RPMI7951 (cell line): Measurements from ENCODE around the gene ERP44. TPM values are rescaled to one million over a fixed set of nuclear protein-coding genes. Genes with fewer than 3 reads are reported as not detected.
"Not testable (repeated sequence)": the region's sequence is repeated elsewhere in the genome, so short reads cannot be mapped to it uniquely, and the experiment has no call there.

Experiments used
- DNase-seq: peaks from one replicate; pipeline ENCODE4 v3.0.0-alpha.2; 2012; ENCODE audit warnings: low read depth
- total RNA-seq: library from RNA; depleted of rRNA; stranded (reverse); fragments of >200 nt; shearing (Covaris generic); gene quantifications from 2 replicates; pipeline ENCODE4 v1.2.3, GENCODE V29; 2014

Gene ERP44
- total RNA-seq, 1 experiment from 2014 or later, result 32.7 TPM

- not testable (repeated sequence) for DNase-seq
Measured at GRCh38 chr9:100069068-100069467, 29.7 kb downstream of the ERP44 start.

- not testable (repeated sequence) for DNase-seq
Measured at GRCh38 chr9:100067990-100068389, 30.8 kb downstream of the ERP44 start.

GRCh38 chr9:100066539-100066938 is 32.3 kb downstream of the ERP44 start:
- peak; percentile 49 for DNase-seq

GRCh38 chr9:100064872-100065581 is 33.8 kb downstream of the ERP44 start:
- DNase-seq, result peak; percentile 43

DNA sequence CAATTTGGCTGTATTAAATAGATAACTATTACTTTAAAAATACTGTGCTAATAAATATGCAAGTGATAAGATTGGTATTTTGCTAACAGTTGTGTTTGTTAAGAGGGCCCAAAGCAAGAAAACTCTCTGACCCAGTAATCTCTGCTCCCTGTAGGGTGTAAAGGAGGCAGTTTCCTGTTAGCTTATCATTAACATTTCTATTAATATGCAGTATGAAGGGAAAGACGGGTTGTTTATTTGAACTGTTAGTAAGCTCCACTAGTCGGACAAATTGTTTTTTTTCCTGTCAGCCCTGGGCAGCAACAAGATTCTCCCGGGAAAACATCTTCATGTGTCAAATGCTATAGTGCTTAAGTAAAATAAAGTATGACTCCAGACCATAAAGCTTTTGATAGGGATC is 35.6 kb downstream of the ERP44 start:
- no peak for DNase-seq

- DNase-seq, result not testable (repeated sequence)
Measured at GRCh38 chr9:100062683-100063082, 36.1 kb downstream of the ERP44 start.

DNA sequence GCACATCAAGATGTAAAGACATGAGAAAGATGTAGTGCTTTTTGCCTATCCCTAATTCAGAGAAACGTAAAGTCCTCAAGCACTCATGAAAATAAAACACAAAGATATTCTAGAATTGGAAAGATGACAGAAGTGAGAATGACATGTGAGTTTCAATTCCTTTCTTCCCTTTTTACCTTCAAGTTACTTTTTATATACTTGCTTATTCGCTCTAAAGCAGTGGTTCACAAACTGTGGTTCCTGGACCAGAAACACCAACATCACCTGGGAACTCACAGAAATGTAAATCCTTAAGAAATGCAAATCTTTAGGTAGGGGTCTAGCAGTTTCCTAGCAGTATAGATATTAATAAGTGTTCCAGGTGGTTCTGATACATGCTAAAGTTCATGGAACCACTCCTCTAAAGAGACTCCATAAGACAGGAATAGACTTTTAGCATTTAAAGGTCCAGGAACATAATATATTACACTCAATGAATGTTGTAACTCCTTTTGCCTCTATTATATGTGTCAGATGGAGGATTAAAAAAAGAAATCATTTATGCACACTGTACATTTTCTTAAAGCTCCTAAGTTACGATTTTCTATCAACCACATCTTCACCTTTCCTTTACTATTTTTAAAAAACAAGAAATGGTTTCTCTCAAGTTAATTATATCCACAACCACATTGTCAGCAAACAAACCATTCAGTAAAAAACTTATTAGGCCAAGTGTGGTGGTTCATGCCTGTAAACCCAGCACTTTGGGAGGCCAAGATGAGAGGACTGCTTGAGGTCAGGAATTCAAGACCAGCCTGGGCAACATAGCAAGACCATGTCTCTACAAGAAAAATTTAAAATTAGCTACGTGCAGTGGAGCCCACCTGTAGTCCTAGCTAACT is 39.9 kb downstream of the ERP44 start:
- DNase-seq, result no peak

GRCh38 chr9:100057624-100058023 is 41.2 kb downstream of the ERP44 start:
- no peak for DNase-seq

DNA sequence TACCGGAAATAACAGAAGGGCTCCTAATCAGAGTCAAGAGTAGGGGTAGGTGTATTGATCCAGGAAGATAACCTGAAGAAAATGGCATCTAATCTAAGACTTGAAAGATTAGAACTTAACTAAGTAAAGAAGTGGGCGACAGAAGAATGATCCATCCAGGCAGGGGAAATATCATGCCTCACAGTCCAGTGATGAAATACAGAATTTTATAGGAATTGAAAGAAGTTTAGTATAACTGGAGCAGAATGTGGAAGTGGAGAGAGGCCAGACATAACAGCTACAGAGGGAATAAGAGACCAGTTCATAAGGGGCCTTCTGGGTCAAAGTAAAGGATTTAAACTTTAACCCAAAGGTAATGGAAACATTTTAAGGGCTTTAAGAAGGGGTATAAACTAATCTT is 42.2 kb downstream of the ERP44 start:
- no peak for DNase-seq

GRCh38 chr9:100052375-100052774 is 46.4 kb downstream of the ERP44 start:
- no peak for DNase-seq

GRCh38 chr9:100049551-100049950 is 49.2 kb downstream of the ERP44 start:
- no peak for DNase-seq

DNA sequence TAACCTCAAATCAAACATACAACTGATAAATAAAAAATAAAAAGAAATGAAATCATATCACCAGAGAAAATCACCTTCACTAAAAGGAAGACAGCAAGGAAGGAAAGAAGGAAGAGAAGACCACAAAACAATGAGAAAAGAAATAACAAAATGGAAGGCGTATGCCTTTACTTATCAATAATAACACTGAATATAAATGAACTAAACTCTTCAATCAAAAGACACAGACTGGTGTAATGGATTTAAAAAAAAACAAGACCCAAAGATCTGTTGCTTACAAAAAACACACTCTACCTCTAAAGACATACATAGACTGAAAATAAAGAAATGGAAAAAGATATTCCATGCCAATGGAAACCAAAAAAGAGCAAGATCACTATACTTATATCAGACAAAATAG is 60.3 kb downstream of the ERP44 start:
- no peak for DNase-seq

GRCh38 chr9:100033877-100034551 is 64.8 kb downstream of the ERP44 start:
- no peak for DNase-seq

- DNase-seq, result no peak
Measured at GRCh38 chr9:100030548-100030947, 68.3 kb downstream of the ERP44 start.

DNA sequence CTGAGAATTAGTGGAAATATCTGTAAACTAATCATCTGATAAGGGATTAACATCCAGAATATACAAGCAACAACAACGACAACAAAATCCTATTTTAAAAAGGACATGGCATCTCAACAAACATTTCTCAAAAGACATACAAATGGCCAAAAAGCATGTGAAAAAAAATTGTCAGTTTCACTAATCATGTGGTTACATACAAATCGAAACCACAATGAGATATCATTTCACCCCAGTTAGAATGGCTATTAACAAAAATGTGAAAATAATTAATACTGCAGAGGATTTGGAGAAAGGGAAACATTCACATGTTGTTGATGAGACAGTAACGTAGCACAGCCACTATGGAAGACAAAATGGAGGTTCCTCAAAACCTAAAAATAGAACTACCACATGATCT is 69.5 kb downstream of the ERP44 start:
- no peak for DNase-seq

DNA sequence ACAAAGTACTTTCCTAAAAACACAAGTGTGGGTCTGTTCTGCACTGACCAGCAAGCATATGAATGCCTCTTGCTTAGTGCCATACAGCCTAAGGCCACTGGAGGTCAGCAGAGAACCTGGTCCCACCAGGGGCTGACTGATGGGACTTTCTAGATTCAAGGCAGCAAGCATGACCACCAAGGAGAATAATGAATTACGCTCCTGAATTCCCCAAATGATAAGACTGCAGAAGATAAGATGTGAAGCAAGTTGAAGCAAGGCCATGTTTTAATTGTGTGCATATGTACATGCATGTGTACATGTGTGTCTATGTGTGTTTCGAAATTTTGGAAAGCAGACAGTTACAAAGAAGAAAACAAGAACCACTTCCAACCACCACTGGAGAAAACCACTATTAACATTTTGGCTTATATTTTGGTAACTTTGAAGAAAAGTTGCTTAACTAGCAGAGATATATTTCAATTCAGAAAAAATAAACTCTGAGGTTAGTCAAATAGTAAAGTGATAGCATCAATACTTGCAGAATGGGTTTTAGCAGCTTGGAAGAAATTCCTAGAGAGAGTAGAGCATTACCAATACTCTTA is 70.5 kb downstream of the ERP44 start:
- DNase-seq, result peak; percentile 70

DNA sequence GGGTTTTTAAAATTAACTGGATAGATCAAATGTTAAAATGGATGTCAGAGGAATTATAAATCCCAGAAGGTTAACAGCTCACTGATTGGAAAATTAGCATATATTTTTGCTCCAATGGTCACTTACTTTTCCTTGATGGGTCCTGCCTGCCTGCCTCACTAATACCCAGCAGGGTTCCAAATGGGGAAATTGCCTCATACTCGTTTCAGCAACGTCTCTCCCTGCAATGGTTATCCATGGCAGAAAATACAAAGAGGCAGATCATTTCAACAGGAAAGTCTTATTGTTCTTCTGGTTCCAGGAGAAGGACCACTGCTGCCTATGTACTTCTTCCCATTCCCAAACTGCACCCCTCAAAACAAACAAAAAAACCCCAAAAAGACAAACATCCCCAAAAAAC is 71.3 kb downstream of the ERP44 start:
- DNase-seq, result no peak

DNA sequence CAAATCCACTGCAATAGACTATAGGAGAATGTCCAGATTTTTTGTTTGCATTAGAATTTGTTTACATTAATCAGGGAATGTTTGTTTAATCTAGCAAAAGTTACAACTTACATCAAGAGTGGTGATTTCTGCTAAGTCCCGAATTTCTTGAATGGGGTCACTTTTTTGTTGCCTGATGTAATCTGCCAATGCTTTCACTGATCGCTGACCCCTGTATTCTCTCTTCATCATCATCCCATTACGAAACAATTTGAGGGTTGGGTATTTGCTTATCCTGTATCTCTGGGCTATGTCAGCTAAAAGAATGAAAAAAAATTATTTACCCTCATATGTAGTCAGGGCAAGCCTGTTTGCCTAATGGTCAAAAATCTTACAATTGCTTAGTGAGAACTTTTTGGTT is 76.9 kb downstream of the ERP44 start:
- no peak for DNase-seq

DNA sequence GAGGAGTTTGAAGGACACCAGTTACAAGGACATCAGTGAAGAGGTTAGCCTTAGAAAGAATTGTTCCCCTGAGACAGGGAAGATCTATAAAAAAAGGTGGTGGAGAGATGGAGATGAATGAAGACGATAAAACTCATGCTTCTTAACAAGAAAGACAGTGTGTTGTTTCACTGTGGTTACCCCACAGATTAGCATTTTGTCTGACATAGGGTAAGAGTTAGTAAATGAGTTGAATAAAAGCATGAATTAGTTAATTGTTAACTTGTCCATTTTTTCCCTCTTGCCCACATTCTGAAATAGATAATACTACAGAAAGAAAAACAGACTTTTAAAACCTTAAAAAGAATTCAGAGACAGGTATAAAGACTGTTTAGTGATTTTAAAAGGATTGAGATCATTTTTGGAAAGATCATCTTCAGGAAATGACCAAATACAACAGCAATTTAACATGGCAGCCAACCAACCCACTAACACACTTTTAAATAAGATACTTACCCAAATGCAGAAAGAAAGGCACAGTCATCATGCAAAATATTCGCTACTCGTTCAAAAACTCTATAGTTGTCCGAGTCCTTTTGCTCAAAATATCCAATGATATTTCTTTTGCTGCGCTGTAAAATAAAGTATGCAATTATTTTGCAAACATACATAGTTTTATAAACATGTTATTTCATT is 78.5 kb downstream of the ERP44 start:
- DNase-seq, result peak; percentile 36

GRCh38 chr9:100019541-100019940 is 79.3 kb downstream of the ERP44 start:
- no peak for DNase-seq

DNA sequence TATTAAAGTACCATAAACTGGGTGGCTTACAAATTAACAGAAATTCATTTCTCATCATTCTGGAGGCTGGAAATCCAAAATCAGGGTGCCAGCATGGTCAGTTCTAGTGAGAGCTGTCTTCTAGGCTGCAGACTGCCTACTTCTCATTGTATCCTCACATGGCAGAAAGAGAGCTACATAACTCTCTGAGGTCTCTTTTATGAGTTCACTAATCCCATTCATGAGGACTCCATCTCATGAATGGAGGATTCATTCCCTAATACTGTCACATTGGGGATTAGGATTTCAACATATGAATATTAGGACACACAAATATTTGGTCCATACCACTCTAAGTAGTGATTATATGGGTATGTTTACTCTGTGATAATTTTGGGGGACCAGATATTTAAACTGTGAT is 84.0 kb downstream of the ERP44 start:
- DNase-seq, result no peak

DNA sequence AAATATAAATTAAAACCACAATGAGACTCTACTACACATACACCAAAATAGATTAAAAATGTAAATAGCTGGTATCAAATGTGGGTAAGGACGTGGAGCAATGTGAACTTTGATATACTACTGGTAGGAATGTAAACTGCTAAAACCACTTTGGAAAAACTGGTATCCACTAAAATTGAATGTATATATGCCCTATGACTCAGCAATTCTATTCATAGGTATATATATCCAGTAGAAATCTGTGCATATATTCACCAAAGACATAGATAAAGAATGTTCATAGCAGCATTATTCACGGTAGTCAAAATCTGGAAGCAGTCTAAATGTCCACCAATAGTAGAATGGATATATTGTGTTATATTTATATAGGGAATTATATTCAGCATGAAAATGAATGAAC is 85.2 kb downstream of the ERP44 start:
- DNase-seq, result no peak
